K562 treated with DMSO at 1 percent for 12 hours (cell line): ENCODE results near the gene DENND6B. TPM values are rescaled to one million over a fixed set of nuclear protein-coding genes. Genes with fewer than 3 reads are reported as not detected.

Experiments
- total RNA-seq: library from RNA; unstranded; fragments of 300-600 nt; gene quantifications from 2 replicates; pipeline ENCODE4 v1.2.3, GENCODE V29; 2022; ENCODE audit not compliant: insufficient read depth

The DENND6B gene, protein sequence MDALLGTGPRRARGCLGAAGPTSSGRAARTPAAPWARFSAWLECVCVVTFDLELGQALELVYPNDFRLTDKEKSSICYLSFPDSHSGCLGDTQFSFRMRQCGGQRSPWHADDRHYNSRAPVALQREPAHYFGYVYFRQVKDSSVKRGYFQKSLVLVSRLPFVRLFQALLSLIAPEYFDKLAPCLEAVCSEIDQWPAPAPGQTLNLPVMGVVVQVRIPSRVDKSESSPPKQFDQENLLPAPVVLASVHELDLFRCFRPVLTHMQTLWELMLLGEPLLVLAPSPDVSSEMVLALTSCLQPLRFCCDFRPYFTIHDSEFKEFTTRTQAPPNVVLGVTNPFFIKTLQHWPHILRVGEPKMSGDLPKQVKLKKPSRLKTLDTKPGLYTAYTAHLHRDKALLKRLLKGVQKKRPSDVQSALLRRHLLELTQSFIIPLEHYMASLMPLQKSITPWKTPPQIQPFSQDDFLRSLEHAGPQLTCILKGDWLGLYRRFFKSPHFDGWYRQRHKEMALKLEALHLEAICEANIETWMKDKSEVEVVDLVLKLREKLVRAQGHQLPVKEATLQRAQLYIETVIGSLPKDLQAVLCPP
- total RNA-seq = 1.6 and 2.8 TPM in 2 replicates

DNA sequence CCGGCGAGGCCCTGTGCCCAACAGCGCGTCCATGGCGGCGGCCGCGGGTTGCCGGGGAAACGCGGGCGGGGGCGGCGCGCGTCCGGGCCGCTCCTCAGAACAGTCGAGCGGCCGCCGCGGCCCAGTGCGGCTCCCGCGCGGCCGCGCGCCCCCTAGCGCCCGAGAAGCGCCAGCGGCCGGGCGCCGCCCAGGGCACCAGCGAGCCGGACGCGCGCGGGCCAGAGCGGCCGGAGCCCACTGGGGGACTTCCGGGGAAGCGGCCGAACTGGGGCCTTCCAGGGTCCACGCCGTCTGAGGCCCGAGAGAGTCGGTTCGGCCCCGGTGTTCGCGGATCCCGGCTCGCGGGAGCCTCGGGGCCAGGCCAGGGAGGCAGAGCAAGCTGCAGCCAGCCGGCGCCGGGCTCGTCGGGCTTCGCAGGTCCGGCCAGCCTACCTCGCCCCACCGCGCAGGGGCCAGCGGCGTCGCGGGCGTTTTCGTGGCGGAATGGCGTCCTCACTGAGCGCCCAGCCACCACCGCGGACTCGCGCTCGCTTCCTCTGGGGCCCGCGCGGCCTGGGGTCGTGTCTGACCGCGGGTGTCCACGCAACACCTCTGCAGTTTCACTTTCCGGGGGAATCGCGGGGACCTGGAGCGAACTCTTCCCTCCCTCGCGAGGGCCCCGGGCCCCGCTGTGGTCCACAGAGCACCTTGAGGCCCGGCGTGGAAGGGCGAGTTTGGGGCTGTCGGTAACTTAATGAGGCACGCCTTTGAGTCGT lies at the start of gene DENND6B:
TSS of gene DENND6B (minus strand) at position 57 of the 755 bp plus-strand sequence. CDS start at position 33, 24 bp downstream.

DNA sequence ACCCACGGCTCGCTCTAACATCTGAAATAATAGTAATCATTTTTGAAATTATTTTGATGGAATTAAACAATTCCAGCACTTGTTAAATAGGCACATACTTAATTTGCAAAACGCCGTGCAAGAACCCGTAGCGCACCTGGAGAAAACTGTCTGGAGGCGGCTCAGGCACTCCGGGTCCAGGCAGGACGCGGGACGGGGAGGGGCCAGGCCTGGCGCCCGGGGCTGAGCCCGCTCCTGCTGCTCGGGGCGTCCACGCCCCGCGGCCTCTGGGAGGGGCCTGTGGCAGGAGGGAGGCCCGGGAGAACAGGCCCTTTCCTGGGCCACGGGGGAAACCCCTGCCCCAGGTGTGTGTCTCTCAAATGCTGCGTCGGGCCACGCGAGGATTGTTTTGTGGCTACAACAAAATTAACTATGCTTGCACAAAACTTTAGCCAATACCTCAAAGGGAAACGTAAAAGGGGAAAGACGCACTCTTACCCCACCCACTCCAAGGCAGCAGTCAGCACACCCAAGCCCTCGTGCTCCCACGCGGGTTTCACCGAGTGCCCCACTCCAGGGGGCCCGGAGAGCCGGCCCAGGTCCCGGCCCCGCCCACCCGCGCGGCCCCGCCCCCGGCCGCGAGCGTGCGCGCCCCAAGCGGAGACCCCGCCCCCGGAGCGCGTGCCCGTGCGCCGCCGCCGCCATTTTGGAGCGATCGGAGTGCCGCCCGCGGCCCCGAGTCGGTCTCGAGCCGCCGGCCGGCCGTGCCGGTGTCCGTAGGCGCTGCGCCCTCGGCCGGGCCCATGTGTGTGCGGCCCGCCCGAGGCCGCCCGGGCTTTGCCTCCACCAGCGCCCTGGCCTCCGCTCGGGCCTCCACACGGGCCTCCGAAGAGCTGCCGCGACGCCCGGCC lies 16.1 kb upstream of the DENND6B start, which contains the start of gene PPP6R2:
TSS of gene PPP6R2 (plus strand) at position 677 of the 890 bp plus-strand sequence. CDS start 50,582 bp downstream, outside the sequence.

DNA sequence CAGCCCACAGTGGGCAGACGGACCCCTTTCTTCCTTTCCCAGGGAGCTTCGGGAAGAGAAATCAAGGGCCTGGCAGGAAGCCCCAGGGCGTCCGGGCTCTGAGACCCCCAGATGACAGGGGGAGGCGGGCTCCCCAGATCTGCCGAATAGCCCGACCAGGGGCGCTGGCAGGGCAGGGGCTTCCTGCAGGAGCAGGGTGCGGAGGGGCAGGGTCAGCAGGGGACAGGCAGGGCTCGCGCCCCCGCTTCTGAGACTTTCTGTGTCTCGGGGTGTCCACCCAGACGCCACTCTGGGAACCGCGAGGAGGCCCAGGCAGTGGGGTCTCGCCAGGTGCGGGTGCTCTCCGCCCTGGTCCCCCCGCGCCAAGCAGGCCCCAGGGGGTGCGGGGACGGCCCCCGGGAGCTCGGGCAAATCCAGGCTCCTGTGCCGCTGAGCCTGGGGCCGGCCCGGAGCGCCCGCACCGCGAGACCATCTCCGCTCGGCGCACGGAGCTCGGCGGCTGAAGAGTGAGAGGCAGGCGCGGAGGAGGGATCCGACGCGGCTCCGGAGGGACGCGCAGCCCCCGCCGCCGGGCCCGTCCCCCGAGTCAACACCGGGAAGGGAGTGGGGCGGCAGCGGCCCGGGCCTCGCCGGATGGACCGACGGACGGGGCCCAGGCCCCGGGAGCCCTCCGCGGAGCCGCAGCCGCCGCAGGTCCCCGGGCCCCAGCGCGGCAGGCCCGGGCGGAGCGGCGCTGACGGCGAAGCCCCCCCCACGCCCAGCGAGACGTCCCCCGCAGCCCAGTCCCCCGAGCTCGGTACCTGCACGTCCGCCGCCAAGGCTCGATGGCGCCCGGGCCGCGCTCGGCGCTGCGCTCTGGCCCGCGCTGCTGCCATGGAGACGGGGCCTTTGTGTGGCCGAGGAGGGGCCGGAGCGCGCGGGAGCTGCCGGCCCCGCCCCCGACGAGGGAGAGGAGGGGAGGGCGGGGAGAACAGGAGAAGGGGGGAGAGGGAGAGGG lies 19.8 kb downstream of the DENND6B start, which contains the start of gene PLXNB2:
TSS of gene PLXNB2 (minus strand) at position 894 of the 997 bp plus-strand sequence. CDS start 17,062 bp downstream, outside the sequence.

DNA sequence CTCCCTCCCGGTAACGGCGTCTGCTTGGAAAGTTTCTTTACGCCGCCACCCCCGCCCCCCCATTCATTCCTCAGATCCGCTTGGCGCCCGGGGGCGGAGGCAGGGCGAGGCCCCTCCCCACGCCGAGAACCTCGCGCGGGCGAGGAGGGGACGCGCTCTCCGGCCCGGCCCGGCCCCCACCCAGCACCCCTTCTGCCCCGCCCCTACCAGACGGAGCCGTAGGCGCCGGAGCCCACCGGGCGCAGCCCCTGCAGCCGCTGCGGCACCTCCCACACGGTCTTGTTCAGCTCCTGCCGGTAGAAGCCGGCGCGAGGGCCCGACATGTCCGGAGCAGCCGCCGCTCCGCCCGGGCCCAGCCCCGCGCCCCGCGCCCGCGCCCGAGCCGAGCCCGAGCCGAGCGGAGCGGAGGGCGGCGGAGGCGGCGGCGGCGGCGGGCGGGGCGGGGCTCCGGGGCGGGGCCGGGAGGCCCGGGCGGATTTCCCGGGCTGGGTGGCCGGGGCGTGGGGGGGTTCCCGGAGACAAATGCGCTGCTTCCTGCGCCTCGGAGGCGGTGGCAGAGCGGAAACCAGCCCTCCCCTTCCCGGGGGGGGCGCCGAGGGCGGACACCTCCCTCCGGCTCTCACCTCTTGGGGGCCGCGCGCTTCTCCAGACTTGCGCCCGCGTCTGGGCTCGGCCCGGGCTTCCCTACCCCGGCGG lies 56.7 kb downstream of the DENND6B start, which contains the start of gene MAPK11:
TSS of gene MAPK11 (minus strand) at position 411 of the 696 bp plus-strand sequence. CDS start at position 323, 88 bp downstream.

DNA sequence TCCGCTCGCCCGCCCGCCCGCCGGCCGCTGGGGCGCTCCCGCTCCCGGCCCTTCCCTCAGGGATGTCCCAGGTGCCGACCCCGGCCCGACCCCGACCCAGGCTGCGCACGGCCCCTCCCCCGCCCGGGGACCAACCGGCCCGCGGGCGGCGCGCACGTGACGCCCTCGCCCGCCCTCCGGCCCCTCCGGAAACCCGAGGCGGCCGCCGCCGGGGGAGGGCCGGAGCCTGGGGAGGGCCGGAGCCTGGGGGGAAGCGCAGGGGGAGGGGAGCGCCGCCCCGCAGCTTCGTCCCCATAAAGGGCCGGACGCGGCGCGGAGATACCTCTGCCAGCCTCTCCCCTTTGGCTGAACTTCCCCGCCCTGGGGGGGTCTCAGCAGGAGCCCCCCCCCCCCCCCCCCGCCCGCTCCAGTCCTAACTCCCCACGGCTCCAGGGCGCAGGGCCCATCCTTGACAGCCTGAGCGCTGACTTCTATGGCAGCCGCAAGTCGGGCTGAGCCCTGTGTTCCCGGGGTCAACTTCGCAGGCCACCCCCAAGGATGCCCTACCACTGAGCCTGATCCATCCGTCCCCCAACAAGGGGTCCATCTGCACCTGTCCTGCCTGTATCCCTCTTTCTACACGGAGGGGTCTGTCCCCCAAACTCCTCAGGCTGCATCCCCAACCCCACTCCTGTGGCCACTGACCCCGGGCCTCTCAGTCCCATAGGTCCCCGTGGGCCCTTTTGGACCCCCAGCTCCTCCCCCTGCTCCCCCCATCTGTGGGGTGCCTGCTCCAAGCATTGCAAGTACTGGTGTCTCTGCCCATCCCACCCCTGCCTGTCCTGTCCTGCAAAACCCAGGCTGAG lies 65.0 kb downstream of the DENND6B start, which contains the start of gene MAPK12:
TSS of gene MAPK12 (minus strand) at position 69 of the 845 bp plus-strand sequence. CDS start 174 bp downstream, outside the sequence.

Other genes with a start within 250 kb of the DENND6B start
- 0.69 and 0.74 TPM in 2 replicates for gene MLC1, start 241.6 kb downstream of the DENND6B start, total RNA-seq
- 1.1 TPM in 1 of 2 replicates, not detected in the other for gene MOV10L1, start 237.0 kb downstream of the DENND6B start, total RNA-seq
- 22.8 and 30.2 TPM in 2 replicates for gene PANX2, start 156.3 kb downstream of the DENND6B start, total RNA-seq
- 47.8 and 54.8 TPM in 2 replicates for gene TRABD, start 141.1 kb downstream of the DENND6B start, total RNA-seq
- 31.2 and 31.8 TPM in 2 replicates for gene SELENOO, start 126.0 kb downstream of the DENND6B start, total RNA-seq
- 10.2 and 28.1 TPM in 2 replicates for gene TUBGCP6, start 82.0 kb downstream of the DENND6B start, total RNA-seq
- 20.5 and 35.8 TPM in 2 replicates for gene HDAC10, start 75.7 kb downstream of the DENND6B start, total RNA-seq
- 18.9 and 24.6 TPM in 2 replicates for gene MAPK12, start 65.3 kb downstream of the DENND6B start, total RNA-seq
- 3.8 and 5.0 TPM in 2 replicates for gene MAPK11, start 56.6 kb downstream of the DENND6B start, total RNA-seq
- 18.4 and 33.9 TPM in 2 replicates for gene PLXNB2, start 19.4 kb downstream of the DENND6B start, total RNA-seq
- 41.2 and 53.8 TPM in 2 replicates for gene PPP6R2, start 16.3 kb upstream of the DENND6B start, total RNA-seq
- gene SBF1, start 148.0 kb upstream of the DENND6B start, total RNA-seq = 39.8 and 53.2 TPM in 2 replicates
- gene ADM2, start 154.5 kb upstream of the DENND6B start, total RNA-seq = 5.9 and 9.7 TPM in 2 replicates
- gene MIOX, start 159.8 kb upstream of the DENND6B start, total RNA-seq = not detected in 2 replicates
- gene LMF2, start 180.7 kb upstream of the DENND6B start, total RNA-seq = 47.0 and 59.2 TPM in 2 replicates
- gene NCAPH2, start 181.2 kb upstream of the DENND6B start, total RNA-seq = 73.6 and 85.3 TPM in 2 replicates
- gene SCO2, start 198.6 kb upstream of the DENND6B start, total RNA-seq = 1.5 and 4.1 TPM in 2 replicates
- 1.9 and 8.0 TPM in 2 replicates for gene TYMP, start 203.0 kb upstream of the DENND6B start, total RNA-seq
- gene KLHDC7B, start 218.9 kb upstream of the DENND6B start, total RNA-seq = 7.0 and 9.5 TPM in 2 replicates
- not detected in 2 replicates for gene SYCE3, start 235.9 kb upstream of the DENND6B start, total RNA-seq